PC-3 (cell line): ENCODE results near the gene CDK18. TPM values are rescaled to one million over a fixed set of nuclear protein-coding genes. Genes with fewer than 3 reads are reported as not detected.

Experiments
- ATAC-seq: fragments of 200-7000 bp; cut with Tn5 transposase; 2 replicates; pipeline ENCODE4 v1.9.1; 2020; ENCODE audit warnings: mild to moderate bottlenecking, moderate library complexity
- Bru-seq: library from RNA; stranded (reverse); fragments of 400-500 nt; gene quantifications from one replicate; lab custom pipeline; 2021; lab: Mats Ljungman, UMichigan
- BruChase-seq, 2 experiments: library from RNA; stranded (reverse); fragments of 400-500 nt; gene quantifications; one replicate each; lab custom pipeline; 2021; lab: Mats Ljungman, UMichigan
- BruUV-seq: library from RNA; stranded (reverse); fragments of 400-500 nt; replicated peaks from 2 replicates; lab custom pipeline; 2021; lab: Mats Ljungman, UMichigan
- CTCF ChIA-PET: fragments of 300-600 bp; sonication (Branson Sonifier 250); formaldehyde crosslinking; loops from one replicate; lab custom pipeline; 2022; ENCODE audit warnings: antibody characterized with exemption; lab: Charles Lee
- POLR2A ChIA-PET: fragments of 300-600 bp; sonication (Branson Sonifier 250); formaldehyde crosslinking; loops from one replicate; lab custom pipeline; 2022; ENCODE audit warnings: antibody characterized with exemption; ENCODE audit not compliant: unreplicated experiment; lab: Charles Lee
- DNase-seq: peaks from one replicate; pipeline ENCODE4 v3.0.0-alpha.2; 2015
- H2AFZ ChIP-seq: fragments of 300-600 bp; sonication (generic); 2 replicates; pipeline ENCODE4 v1.6.0; 2016; ENCODE audit warnings: antibody characterized with exemption, low read length
- H3F3A ChIP-seq: fragments of 300-600 bp; sonication (generic); one replicate; pipeline ENCODE4 v1.6.0; 2017; ENCODE audit warnings: antibody characterized with exemption, low read length, control low read depth, mild to moderate bottlenecking; ENCODE audit not compliant: unreplicated experiment
- H3K27ac ChIP-seq: fragments of 300-600 bp; sonication (generic); 2 replicates; pipeline ENCODE4 v1.5.1; 2016; ENCODE audit warnings: mild to moderate bottlenecking, low read length
- H3K27me3 ChIP-seq: fragments of 300-600 bp; sonication (generic); 2 replicates; pipeline ENCODE4 v1.6.1; 2016; ENCODE audit warnings: low read length, mixed read lengths
- H3K36me3 ChIP-seq: fragments of 300-600 bp; sonication (generic); 2 replicates; pipeline ENCODE4 v1.6.1; 2016; ENCODE audit warnings: low read depth, mixed run types, low read length, mixed read lengths
- H3K4me1 ChIP-seq: fragments of 300-600 bp; sonication (generic); 2 replicates; pipeline ENCODE4 v1.5.1; 2016; ENCODE audit warnings: low read length; ENCODE audit not compliant: insufficient read depth
- H3K4me2 ChIP-seq: fragments of 300-600 bp; sonication (generic); 2 replicates; pipeline ENCODE4 v1.6.0; 2016; ENCODE audit warnings: low read length
- H3K4me3 ChIP-seq: fragments of 300-600 bp; sonication (generic); 2 replicates; pipeline ENCODE4 v1.5.1; 2016; ENCODE audit warnings: mild to moderate bottlenecking, low read length, mixed read lengths
- H3K79me2 ChIP-seq: fragments of 300-600 bp; sonication (generic); 2 replicates; pipeline ENCODE4 v1.6.1; 2017; ENCODE audit warnings: low read length, mixed read lengths
- H3K9ac ChIP-seq: fragments of 300-600 bp; sonication (generic); 2 replicates; pipeline ENCODE4 v1.6.0; 2016; ENCODE audit warnings: mild to moderate bottlenecking, low read length
- H3K9me2 ChIP-seq: fragments of 300-600 bp; sonication (generic); replicated peaks from 2 replicates; pipeline ENCODE4 v1.6.1; 2016; ENCODE audit warnings: mixed run types, low read length, mixed read lengths
- H3K9me3 ChIP-seq: fragments of 300-600 bp; sonication (generic); 2 replicates; pipeline ENCODE4 v1.6.1; 2016; ENCODE audit warnings: low read length, mixed read lengths
- H4K20me1 ChIP-seq: fragments of 300-600 bp; sonication (generic); 2 replicates; pipeline ENCODE4 v1.6.1; 2016; ENCODE audit warnings: low read length, mixed read lengths
- CTCF ChIP-seq: fragments of 300-600 bp; sonication (generic); conservative IDR thresholded peaks from 2 replicates; pipeline ENCODE4 v1.5.1; 2017; ENCODE audit warnings: antibody characterized with exemption, low read depth, mild to moderate bottlenecking, low read length
- EZH2 ChIP-seq: fragments of 300-600 bp; sonication (generic); IDR thresholded peaks from one replicate; pipeline ENCODE4 v1.6.1; 2017; ENCODE audit warnings: antibody characterized with exemption, mild to moderate bottlenecking, low read length; ENCODE audit not compliant: unreplicated experiment
- EZH2phosphoT487 ChIP-seq: fragments of 300-600 bp; sonication (generic); IDR thresholded peaks from 2 replicates; pipeline ENCODE4 v1.6.1; 2018; ENCODE audit warnings: mild to moderate bottlenecking, antibody characterized with exemption, low read length, borderline replicate concordance
- intact Hi-C: fragments of 100-400 bp; cut with micrococcal nuclease; formaldehyde crosslinking; loops from 2 replicates; pipeline ENCODE4 v1.9.0; 2023
- long read RNA-seq: library from polyadenylated mRNA; unstranded; transcript quantifications from one replicate; pipeline ENCODE4 v2.0.0, GENCODE V29; 2021; ENCODE audit not compliant: unreplicated experiment
- total RNA-seq: library from RNA; depleted of rRNA; stranded (reverse); fragments of >200 nt; gene quantifications from 2 replicates; pipeline ENCODE4 v1.2.3, GENCODE V29; 2014; rRNA removed

Gene CDK18
- total RNA-seq (13.2 and 16.4 TPM in 2 replicates), Bru-seq, nascent RNA (percentile 42 among the genes with signal in this experiment), BruChase-seq, experiment 1, labeled RNA remaining after a 6-hour chase (percentile 36 among the genes with signal in this experiment), BruChase-seq, experiment 2, labeled RNA remaining after a 2-hour chase (percentile 27 among the genes with signal in this experiment)
- long read RNA-seq, partial matches to known transcripts: 1 of 13 reads
- long read RNA-seq, other reads (novel, unspliced or antisense): 7 of 13 reads

GRCh38 chr1:205504311-205505075 lies at the start of gene CDK18:
CDK18 (plus strand) TSS chr1:205504669; CDS start chr1:205523168, 18,499 bp downstream.
- no TSS peak for BruUV-seq
- H3K9me3 ChIP-seq: no peaks in the 10 kb centered on the region
- peak within 1 kb of the TSS; percentile 95 for H2AFZ ChIP-seq
- ChIA-PET CTCF (no interaction called here), POLR2A (no interaction called here)
- H3K4me1 ChIP-seq: peaks cover 17% of the 10 kb centered on the region
- H3K9me2 ChIP-seq: no peaks in the 10 kb centered on the region
- intact Hi-C loops: no loop called here
- ATAC-seq: peak; percentile 69
- no peak for TF ChIP-seq CTCF
- peak; percentile 87 for TF ChIP-seq EZH2phosphoT487
- TF ChIP-seq EZH2: no peak
- peak; percentile 86 for DNase-seq
- peak within 1 kb of the TSS; percentile 40 for H3K9ac ChIP-seq
- H3K4me2 ChIP-seq: peak within 1 kb of the TSS; percentile 90
- peaks cover 11% of the 10 kb centered on the region for H3K79me2 ChIP-seq
- H3F3A ChIP-seq: no peaks in the 10 kb centered on the region
- no peaks in the 10 kb centered on the region for H3K36me3 ChIP-seq
- H3K27me3 ChIP-seq: no peaks in the 10 kb centered on the region
- H3K4me3 ChIP-seq: peak within 1 kb of the TSS; percentile 69
- H4K20me1 ChIP-seq: no peaks in the 10 kb centered on the region
- H3K27ac ChIP-seq: no peak within 1 kb of the TSS

- DNase-seq (no peak), ATAC-seq (no peak)
- Histone ChIP-seq H3K36me3 (no peaks in the 10 kb centered on the region), H3K4me3 (no peak overlapping the region), H3K9ac (no peak overlapping the region), H3K4me1 (peaks cover 13% of the 10 kb centered on the region), H3K9me3 (no peaks in the 10 kb centered on the region; the same call in 1 of the 2 replicates), H3K4me2 (no peak overlapping the region), H2AFZ (no peak overlapping the region), H3K79me2 (no peaks in the 10 kb centered on the region), H4K20me1 (no peaks in the 10 kb centered on the region), H3F3A (no peaks in the 10 kb centered on the region), H3K9me2 (no peaks in the 10 kb centered on the region), H3K27me3 (peaks cover 70% of the 10 kb centered on the region), H3K27ac (no peak overlapping the region)
- intact Hi-C loops: no loop called here
- BruUV-seq: no TSS peak
- POLR2A ChIA-PET: interaction anchor here (0.7 kb wide), 1 partner anchor 25 kb away, joined by 11 read pairs; no protein-coding TSS in a partner anchor
- TF ChIP-seq CTCF (0 out of 2 replicates have a peak, but pooled peaks have one; percentile 13), EZH2phosphoT487 (no peak), EZH2 (no peak)
- CTCF ChIA-PET: interaction anchor here (0.7 kb wide), 1 partner anchor 101 kb away, joined by 3 read pairs; no protein-coding TSS in a partner anchor
Measured at GRCh38 chr1:205454903-205455335, 49.5 kb upstream of the CDK18 start.
